ENCODE data around the gene ARHGEF40.

Gene ARHGEF40

DNA sequence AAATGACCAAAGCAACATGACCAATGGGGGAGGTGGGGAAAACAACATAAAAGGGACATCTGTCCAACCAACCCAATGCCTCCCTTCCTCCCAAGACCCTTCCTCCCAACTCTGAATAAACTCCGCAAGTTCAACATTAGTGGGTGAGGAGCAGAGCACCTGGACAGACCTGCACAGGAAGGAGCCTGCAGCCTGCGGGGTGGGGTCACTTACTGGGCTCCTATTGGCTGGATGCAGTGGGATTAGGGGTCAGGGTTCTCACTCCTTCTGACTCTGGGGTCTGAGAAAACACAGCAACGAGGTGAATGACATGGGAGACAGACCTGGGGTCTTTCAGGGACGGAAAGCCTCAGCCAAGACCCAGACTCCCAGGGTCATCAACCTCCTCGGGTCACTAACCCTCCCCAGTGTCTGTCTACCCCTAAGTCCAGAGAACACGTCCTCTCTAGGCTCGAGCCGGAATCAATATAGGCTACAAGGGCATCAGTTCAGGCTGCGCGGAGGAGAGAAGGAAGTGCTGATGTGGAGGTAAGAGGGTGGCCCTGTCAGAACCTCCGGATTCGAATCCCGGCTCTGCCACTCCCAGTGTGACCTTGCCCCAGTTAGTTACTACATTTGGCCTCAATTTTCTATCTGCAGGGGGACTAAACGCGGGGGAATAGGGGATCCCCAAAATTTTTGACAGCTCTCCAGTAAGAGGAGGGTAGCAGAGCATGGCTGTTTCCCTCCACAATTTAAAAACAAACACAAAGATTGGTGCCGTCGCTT lies 46.1 kb upstream of the ARHGEF40 start:
- no peaks in the 10 kb centered on the region for H3K36me3 ChIP-seq (ENCODE audit: low read depth)
- no peaks in the 10 kb centered on the region for H3K9me3 ChIP-seq (ENCODE audit: severe bottlenecking)
- no peaks in the 10 kb centered on the region for H3K27me3 ChIP-seq (ENCODE audit: insufficient read depth, poor library complexity, severe bottlenecking)
- no peaks in the 10 kb centered on the region for H3K4me1 ChIP-seq (ENCODE audit: insufficient read depth, poor library complexity, severe bottlenecking)
- H3K27ac ChIP-seq (ENCODE audit: poor library complexity, severe bottlenecking): no peak overlapping the region
- DNase-seq (ENCODE audit: low spot score) (no peak), ATAC-seq (ENCODE audit: low read depth) (no peak)
- TF ChIP-seq, protein P1, sequence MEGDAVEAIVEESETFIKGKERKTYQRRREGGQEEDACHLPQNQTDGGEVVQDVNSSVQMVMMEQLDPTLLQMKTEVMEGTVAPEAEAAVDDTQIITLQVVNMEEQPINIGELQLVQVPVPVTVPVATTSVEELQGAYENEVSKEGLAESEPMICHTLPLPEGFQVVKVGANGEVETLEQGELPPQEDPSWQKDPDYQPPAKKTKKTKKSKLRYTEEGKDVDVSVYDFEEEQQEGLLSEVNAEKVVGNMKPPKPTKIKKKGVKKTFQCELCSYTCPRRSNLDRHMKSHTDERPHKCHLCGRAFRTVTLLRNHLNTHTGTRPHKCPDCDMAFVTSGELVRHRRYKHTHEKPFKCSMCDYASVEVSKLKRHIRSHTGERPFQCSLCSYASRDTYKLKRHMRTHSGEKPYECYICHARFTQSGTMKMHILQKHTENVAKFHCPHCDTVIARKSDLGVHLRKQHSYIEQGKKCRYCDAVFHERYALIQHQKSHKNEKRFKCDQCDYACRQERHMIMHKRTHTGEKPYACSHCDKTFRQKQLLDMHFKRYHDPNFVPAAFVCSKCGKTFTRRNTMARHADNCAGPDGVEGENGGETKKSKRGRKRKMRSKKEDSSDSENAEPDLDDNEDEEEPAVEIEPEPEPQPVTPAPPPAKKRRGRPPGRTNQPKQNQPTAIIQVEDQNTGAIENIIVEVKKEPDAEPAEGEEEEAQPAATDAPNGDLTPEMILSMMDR (IDR thresholded peaks at IDR 0.05; ENCODE audit: poor library complexity, severe bottlenecking): no peak
- H3K4me3 ChIP-seq (ENCODE audit: severe bottlenecking): peak overlapping the region; percentile 47

DNA sequence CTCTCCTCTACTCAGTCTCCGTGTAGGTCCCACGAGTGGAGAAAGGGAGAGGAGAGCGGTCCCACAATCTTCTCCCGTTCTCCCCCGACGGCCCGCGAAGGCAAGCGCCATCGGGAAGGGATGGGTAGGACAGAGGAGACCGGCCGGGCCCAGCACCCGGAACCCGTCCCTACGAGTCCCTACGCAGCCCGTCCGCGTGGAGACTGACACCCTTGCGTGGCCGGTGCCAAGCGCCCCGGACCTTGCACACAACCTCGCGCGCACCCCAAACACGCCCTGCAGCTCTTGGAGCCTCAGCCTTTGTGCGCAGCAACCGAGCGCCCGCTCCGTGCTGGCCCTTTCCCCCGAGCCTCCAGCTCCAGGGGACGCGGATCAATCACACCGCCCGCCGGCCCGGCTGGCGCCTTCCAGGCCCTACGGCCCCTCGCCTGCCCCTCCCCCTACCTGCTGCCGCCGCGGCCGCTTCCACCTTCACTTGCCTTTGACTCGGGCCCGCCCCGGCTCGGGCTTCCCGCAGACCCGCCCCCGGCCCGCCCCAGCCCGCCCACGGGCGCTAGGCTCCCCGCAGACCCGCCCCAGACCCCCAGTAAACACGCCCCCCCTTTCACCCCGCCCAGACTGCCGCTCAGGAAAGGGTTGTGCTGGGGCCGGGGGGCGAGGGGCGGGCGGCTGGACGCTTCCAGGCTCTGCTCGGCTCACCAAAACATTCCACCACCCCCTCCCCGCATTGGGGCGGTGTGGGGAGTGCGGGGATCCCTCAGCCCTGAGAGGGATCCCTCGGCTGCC lies 45.3 kb upstream of the ARHGEF40 start, which contains the start of gene NDRG2:
Gene NDRG2 (minus strand): TSS at position 477 of the 786 bp plus-strand sequence. CDS start 1,746 bp downstream, outside the sequence.
- Histone ChIP-seq H3K27me3 (ENCODE audit: insufficient read depth, poor library complexity, severe bottlenecking) (no peaks in the 10 kb centered on the region), H3K27ac (ENCODE audit: poor library complexity, severe bottlenecking) (no peak within 1 kb of the TSS), H3K4me1 (ENCODE audit: insufficient read depth, poor library complexity, severe bottlenecking) (no peaks in the 10 kb centered on the region), H3K9me3 (ENCODE audit: severe bottlenecking) (no peaks in the 10 kb centered on the region), H3K4me3 (ENCODE audit: severe bottlenecking) (peak within 1 kb of the TSS; percentile 47), H3K36me3 (ENCODE audit: low read depth) (no peaks in the 10 kb centered on the region)
- ATAC-seq (ENCODE audit: low read depth) (peak; percentile 72), DNase-seq (ENCODE audit: low spot score) (peak; percentile 78)
- TF ChIP-seq, protein P1 (IDR thresholded peaks at IDR 0.05; ENCODE audit: poor library complexity, severe bottlenecking): no peak

DNA sequence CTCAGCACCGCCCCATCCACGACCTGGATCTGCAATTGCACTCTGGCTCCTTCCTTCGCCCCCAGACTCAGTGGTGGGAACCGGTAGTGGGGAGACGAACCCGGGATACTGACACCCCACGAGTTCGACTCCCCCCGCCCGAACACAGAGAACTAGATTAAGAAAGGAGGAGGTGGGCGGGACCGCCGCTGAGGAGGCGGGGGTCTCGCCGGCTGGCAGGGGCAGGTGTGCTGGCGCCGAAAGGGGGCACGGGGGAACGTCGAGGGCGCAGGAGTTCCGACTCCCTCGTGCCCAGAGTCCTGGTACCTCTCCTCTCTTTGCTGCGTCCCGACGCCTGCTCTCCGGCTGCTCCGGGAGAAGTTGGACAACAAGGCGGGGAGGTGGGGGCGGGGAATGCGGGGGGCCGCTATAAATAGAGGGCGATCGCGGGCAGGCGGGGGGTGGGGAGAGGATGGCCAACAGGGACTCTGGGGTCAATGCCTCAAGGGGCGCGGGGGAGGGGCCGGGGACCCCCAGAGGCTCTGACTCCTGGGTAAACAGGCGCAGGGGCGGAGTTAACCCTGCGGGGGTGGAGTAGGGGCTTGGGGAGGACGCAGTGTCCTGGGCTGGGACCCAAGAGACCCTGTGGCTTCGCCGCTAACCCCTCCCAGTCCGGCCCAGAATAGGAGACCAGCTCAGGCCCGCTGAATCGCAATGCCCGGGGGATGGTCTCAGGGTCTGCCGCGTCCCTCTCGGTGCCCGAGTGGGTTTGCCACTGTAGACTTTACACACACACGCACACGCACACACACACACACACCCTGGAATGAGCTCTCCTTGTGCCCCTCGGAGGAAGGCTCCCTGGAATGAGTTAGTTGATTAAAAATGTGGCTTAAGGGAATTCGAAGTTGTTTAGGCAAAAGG lies 44.5 kb upstream of the ARHGEF40 start:
- no peak for ATAC-seq (ENCODE audit: low read depth)
- H3K36me3 ChIP-seq (ENCODE audit: low read depth): no peaks in the 10 kb centered on the region
- H3K4me3 ChIP-seq (ENCODE audit: severe bottlenecking): peak overlapping the region; percentile 47
- H3K27me3 ChIP-seq (ENCODE audit: insufficient read depth, poor library complexity, severe bottlenecking): no peaks in the 10 kb centered on the region
- H3K9me3 ChIP-seq (ENCODE audit: severe bottlenecking): no peaks in the 10 kb centered on the region
- TF ChIP-seq, protein P1 (IDR thresholded peaks at IDR 0.05; ENCODE audit: poor library complexity, severe bottlenecking): no peak
- DNase-seq (ENCODE audit: low spot score): no peak
- H3K4me1 ChIP-seq (ENCODE audit: insufficient read depth, poor library complexity, severe bottlenecking): no peaks in the 10 kb centered on the region
- H3K27ac ChIP-seq (ENCODE audit: poor library complexity, severe bottlenecking): no peak overlapping the region

DNA sequence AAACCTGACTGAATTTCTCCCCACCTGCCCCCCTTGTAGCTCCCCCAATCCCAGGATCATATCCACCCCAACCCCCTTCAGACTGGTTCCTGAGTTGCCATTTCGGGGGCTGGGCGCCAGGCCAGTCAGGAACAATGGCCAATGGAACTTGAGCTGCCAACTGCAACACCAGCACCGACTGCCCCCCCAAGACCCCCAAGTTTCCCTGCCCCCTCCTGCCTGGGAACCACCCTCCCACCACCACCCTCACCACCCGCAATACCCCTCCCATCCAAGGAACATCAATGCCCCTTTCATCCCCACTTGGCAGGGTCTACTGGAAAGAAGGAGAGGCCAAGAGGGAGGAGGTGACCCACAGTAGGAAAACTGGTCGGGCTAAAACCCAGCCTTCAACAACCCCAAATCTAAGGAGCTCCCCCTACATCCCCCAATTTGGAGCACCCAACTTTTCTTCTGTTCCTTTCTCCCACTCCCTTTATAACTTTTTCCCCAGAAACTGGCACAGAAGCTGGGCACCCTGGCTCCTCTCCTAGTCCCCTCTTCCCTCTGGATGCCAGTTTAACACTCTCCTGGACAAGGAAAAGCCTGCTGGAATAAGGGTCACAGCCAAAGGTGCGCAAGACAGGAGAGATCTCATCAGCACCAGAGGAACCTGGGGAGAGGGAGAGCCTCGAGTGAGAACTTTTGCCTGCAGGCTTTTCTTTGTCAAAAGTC lies 43.7 kb upstream of the ARHGEF40 start:
- Histone ChIP-seq H3K4me3 (ENCODE audit: severe bottlenecking) (no peak overlapping the region), H3K4me1 (ENCODE audit: insufficient read depth, poor library complexity, severe bottlenecking) (no peaks in the 10 kb centered on the region), H3K27ac (ENCODE audit: poor library complexity, severe bottlenecking) (no peak overlapping the region), H3K36me3 (ENCODE audit: low read depth) (no peaks in the 10 kb centered on the region), H3K9me3 (ENCODE audit: severe bottlenecking) (no peaks in the 10 kb centered on the region), H3K27me3 (ENCODE audit: insufficient read depth, poor library complexity, severe bottlenecking) (no peaks in the 10 kb centered on the region)
- ATAC-seq (ENCODE audit: low read depth): no peak
- TF ChIP-seq, protein P1 (IDR thresholded peaks at IDR 0.05; ENCODE audit: poor library complexity, severe bottlenecking): no peak
- no peak for DNase-seq (ENCODE audit: low spot score)
